HG03097 (cell line): ENCODE data around the gene COL7A1.

Experiments used
- ATAC-seq: cut with Tn5 transposase; IDR thresholded peaks from one replicate; pipeline ENCODE4 v1.9.1; 2021; ENCODE audit not compliant: unreplicated experiment, low FRiP score

Gene COL7A1

GRCh38 chr3:48595075-48595525, at the start of gene COL7A1:
COL7A1 (minus strand) TSS chr3:48595329; CDS start chr3:48595159, 170 bp downstream.
- ATAC-seq, result no peak

- ATAC-seq, result no peak
These were observed 47.5 kb upstream of the COL7A1 start for GRCh38 chr3:48642605-48643004.

DNA sequence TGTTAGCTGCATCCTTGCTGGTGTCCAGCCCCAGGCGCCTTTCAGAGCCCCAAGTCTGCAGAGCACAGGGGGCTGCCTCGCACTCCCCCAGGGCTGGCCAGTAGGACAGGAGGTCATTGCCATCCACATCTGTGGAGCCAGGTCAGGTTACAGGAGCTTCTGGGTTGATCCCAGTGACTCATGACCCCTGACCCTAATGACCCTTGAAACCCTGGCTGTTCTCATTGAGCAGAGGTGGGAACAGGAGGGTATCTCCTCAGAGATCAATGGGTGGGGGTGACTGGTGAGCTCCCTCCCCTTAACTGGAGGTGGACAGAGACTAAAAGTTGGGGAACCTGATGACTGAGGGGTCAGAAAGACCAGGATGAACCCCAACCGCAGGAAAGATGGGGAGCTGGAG, 46.3 kb upstream of the COL7A1 start:
- no peak for ATAC-seq

GRCh38 chr3:48639944-48640606, 44.9 kb upstream of the COL7A1 start:
- ATAC-seq, result no peak

- no peak for ATAC-seq
These were observed 42.2 kb upstream of the COL7A1 start for GRCh38 chr3:48637305-48637704.

DNA sequence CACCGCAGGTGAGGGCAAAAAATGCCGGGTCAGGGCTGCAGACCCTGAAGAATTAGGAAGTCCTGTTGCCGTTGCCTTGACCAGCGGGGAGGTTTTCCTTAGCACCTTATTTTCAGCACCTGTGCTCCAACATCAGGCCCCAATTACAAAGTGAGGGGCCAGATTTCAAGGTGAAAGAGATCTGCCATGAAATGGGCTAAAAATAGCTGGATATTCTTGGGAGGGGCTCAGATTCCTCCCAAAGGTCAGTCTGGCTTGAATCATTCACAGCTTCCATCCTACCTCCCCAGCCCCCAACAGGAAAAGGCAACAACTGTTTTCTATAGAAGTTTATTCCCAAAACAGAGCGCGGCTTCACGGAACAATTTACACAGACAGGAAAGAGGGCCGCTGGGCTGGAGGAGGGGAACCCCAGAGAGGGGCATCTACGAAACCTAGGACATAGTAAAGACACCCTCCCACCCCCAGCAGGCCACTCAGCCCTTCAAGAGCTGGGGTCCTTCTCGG, 41.1 kb upstream of the COL7A1 start:
- no peak for ATAC-seq

DNA sequence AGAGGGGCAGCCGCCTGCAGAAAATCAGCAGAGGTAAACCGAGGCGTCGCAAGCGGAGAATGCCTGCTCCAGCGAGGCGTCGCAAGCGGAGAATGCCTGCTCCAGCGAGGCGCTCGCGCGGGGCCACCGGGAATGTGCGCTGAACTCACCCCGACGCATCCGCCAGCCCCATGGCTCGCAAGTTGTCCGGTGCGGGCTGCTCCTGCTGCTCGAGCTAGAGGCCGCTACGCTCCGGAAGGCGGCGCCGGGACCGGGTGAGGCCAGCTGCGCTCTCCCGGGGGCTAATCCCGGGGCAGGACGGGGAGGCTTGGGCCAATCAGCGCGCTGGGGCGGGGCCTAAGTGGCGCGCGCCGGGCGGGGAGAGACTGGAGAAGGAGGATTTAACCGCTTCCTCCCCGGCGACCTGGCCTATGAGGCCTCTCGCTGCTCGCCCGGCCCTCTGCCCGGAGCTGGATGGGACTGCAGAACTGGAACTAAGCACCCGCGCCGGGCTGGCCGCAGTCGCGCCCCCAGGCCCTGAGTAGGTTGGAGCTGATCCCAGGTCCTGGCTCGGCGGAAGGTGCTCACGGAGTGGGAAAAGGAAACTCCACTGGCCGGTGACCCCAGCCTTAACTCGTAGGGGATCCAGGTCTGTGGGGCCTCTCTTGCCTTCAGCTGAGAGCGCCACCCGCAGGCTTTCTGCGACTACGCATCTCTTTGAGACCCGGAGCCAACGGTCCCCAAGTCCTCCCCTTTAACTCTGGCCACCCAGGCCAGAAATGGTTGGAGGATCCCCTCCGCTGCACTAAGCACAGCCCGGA, 40.3 kb upstream of the COL7A1 start, which contains the start of gene SLC26A6:
Gene SLC26A6 (minus strand): TSS at position 240 of the 800 bp plus-strand sequence. CDS start 68 bp downstream, at position 172.
- ATAC-seq, result peak; percentile 87

- ATAC-seq, result no peak
These were observed 39.6 kb upstream of the COL7A1 start for GRCh38 chr3:48634661-48635221.

GRCh38 chr3:48633743-48634142, 38.6 kb upstream of the COL7A1 start:
- no peak for ATAC-seq

- no peak for ATAC-seq
These were observed 38.1 kb upstream of the COL7A1 start for GRCh38 chr3:48633256-48633655.

DNA sequence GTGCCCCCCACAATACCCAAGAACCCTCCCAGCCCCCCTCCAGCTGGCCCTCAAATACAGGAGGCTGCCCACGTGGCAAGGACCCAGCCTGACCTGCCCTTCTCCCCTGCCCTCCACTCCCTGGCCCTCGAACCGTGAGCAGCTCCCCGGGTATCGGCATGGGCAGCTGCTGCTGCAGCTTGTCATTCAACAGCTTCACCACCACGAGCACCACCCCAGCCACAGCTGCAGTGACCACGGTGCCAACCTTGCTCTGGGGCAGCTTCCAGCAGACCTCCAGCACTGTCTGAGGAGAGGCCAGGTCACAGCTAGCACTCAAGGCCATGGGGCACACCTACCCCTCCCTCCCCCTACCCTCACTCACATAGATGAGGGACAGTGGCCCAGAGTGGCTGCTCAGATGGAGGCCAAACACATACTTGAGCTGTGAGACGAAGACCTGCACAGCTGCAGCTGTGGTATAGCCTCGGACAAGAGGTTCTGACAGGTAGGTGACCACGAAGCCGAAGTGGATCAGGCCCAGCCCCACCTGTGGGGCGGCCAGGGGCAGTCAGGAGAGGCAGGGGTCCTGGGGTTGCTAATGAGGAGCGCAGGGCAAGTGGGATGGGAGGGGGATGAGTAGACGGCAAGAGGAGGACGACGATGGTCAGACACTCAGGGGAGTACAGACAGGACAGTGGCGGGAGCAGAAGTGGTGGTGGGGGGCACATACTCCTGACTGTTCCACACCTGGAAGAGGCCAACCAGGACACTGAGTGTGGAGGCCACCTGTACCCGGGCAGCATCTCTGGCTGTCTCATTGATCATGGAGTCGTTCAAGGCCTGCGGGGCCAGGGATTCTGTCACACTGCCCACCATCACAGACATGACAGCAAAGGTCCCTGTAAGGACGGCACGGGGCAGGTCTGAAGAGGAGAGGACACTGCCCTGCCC, 36.7 kb upstream of the COL7A1 start:
- ATAC-seq, result no peak

GRCh38 chr3:48630833-48631232, 35.7 kb upstream of the COL7A1 start:
- no peak for ATAC-seq

GRCh38 chr3:48630407-48630806, 35.3 kb upstream of the COL7A1 start:
- no peak for ATAC-seq

DNA sequence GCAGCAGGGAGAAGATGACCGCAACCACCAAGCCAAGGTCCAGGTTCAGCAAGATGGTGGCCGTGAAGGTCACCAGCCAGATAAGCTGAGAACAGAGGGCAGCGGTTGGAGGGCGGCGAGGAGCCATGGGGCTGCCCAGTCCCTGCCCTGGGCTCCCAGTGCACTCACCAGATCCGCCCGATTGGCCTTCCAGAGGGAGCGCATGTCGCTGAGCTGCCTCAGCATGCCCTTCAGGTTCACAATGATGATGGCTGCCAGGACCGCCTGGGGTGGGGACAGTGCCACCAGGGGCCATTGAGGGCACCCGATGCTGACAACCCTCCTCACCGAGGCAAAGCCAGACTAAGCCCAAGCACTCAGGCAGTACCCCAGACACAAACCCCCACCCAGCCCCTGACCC, 34.8 kb upstream of the COL7A1 start:
- ATAC-seq, result no peak

- ATAC-seq, result no peak
These were observed 33.3 kb upstream of the COL7A1 start for GRCh38 chr3:48628277-48629017.

- no peak for ATAC-seq
These were observed 30.5 kb upstream of the COL7A1 start for GRCh38 chr3:48625600-48625999.

GRCh38 chr3:48624767-48625166, 29.6 kb upstream of the COL7A1 start:
- ATAC-seq, result no peak

- no peak for ATAC-seq
These were observed 28.9 kb upstream of the COL7A1 start for GRCh38 chr3:48623851-48624547.

DNA sequence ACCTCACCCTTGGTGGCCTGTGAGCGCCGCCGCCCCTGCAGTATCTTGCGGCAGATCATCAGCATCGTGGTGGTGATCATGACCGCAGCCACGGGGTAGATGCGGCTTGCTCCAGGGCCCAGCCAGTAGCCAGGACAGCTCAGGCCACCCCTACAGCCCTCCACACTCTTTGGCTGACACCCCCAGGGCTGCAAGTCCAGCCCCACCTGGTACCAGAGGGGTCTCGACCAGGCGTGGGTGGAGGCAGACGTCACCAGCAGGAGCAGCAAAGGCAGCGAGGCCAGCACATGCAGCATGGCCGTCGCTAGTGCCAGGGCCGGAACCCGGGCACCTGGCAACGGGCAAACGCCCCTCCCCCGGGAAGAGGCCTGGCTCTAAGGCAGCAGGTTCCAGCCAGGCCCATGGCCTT, 26.3 kb upstream of the COL7A1 start, which contains the start of gene TMEM89:
Gene TMEM89 (minus strand): TSS at position 309 of the 409 bp plus-strand sequence. CDS start 13 bp downstream, at position 296.
- no peak for ATAC-seq
